Heart right ventricle (tissue), 16 donors: Measurements from ENCODE around the gene MAP3K15. TPM values are rescaled to one million over a fixed set of nuclear protein-coding genes. Genes with fewer than 3 reads are reported as not detected.

ENCODE experiments used
- ATAC-seq, 8 donors: fragments of 200-7000 bp; cut with Tn5 transposase; one replicate each; pipeline ENCODE4 v1.9.1; 2020; ENCODE audit warnings: mild to moderate bottlenecking in 8 of 8, moderate library complexity in 8 of 8, moderate number of reproducible peaks in 1 of 8
- DNase-seq, 2 donors: peaks; one replicate each; pipeline ENCODE4 v3.0.0-alpha.2; 2020
- H3K27ac ChIP-seq, 10 donors: fragments of 200-600 bp; sonication (generic) in 2 of 10; one replicate each; pipeline versions ENCODE4 v1.5.0 to v1.8.0; 2020 to 2022; ENCODE audit warnings: mild to moderate bottlenecking in 3 of 10
- H3K27me3 ChIP-seq, 7 donors: fragments of 200-600 bp; one replicate each; pipeline ENCODE4 v1.8.0; 2021 to 2022; ENCODE audit warnings: mild to moderate bottlenecking in 2 of 7
- H3K36me3 ChIP-seq, 9 donors: fragments of 200-600 bp; sonication (generic) in 1 of 9; one replicate each; pipeline versions ENCODE4 v1.5.0 to v1.8.0; 2020 to 2022; ENCODE audit warnings: mild to moderate bottlenecking in 2 of 9
- H3K4me1 ChIP-seq, 9 donors: fragments of 200-600 bp; sonication (generic) in 1 of 9; one replicate each; pipeline versions ENCODE4 v1.5.0 to v1.8.0; 2020 to 2022; ENCODE audit warnings: mild to moderate bottlenecking in 4 of 9
- H3K4me3 ChIP-seq, 10 donors: fragments of 200-600 bp; sonication (generic) in 2 of 10; one replicate each; pipeline versions ENCODE4 v1.5.0 to v1.8.0; 2020 to 2022; ENCODE audit warnings: mild to moderate bottlenecking in 7 of 10, moderate library complexity in 2 of 10
- H3K9me3 ChIP-seq, 11 donors: fragments of 200-600 bp in 10 of 11; sonication (generic) in 2 of 11; one replicate each; pipeline versions ENCODE4 v1.5.0 to v1.8.0; 2013 to 2022; ENCODE audit warnings: mild to moderate bottlenecking in 2 of 11, control low read depth in 1 of 11, moderate library complexity in 1 of 11
- CTCF ChIP-seq, 9 donors: fragments of 200-600 bp; sonication (generic) in 2 of 9; IDR thresholded peaks; one replicate each; pipeline versions ENCODE4 v1.5.0 to v1.8.0; 2021 to 2022; ENCODE audit warnings: antibody characterized with exemption in 9 of 9, mild to moderate bottlenecking in 5 of 9, moderate library complexity in 1 of 9
- WGBS, 2 donors: extraction: QIAGEN DNeasy Blood & Tissue Kit; methylation state at CpG; one replicate each; pipeline ENCODE4 v1.1.7; 2013; ENCODE audit warnings: inconsistent platforms in 1 of 2; 5-methylcytosine and 5-hydroxymethylcytosine counted together
- intact Hi-C, 10 donors: fragments of 100-400 bp; cut with DNase I; formaldehyde crosslinking; loops; one replicate each; pipeline versions ENCODE4 v1.11.1 to v1.14.2; 2022
- polyA plus RNA-seq, 2 donors: library from polyadenylated mRNA; stranded (reverse); fragments of 200-250 nt; gene quantifications; one replicate each; pipeline ENCODE4 v1.2.3, GENCODE V29; 2013
- total RNA-seq, 10 donors: library from RNA; stranded (reverse); fragmentation: NEBNext Ultra II Directional in 3 of 10; extraction: Animal tissue kit (Norgen Biotek cat#: 25700) in 3 of 10; gene quantifications; one replicate each; pipeline versions ENCODE4 v1.2.1 to v1.2.4, GENCODE V29; 2021 to 2023
- donor health status: Arrhythmogenic right ventricular cardiomyopathy.
- donor health status: ischemic (EF 13 %, LVEDD 7.1; RV severe dilation, severe dysfunction).
- donor health status: healthy with polysubstance abuse.
- donor health status: DM: no; HTN: yes; CAD: no.
- donor health status: DM: no; HTN: no; CAD: no.
- donor health status: ischemic (EF 25% LVEDD 6.9; RV normal size, moderate dysfunction).
- donor health status: ischemic (EF 25% LVEDD 5.7; RV mildly dilated, moderate dysfunction).
- donor health status: healthy.
- donor health status: DM: yes; HTN: yes; CAD: no.
- donor health status: Ischemic cardiomyopathy.
- donor health status: ischemic (EF 35%, LVEDD 5.7; RV mildly dilated, moderate dysfunction).
- donor health status: nonischemic (EF 11% LVEDD 7.7; RV severe dilation, severe dysfunction).
- donor health status: DM: yes; HTN: yes; CAD: no.
- donor health status: PGD.
- donor health status: ischemic (EF 29% LVEDD 5.4; RV normal size, mild dysfunction).
- donor health status: nonischemic (EF 23%, LVEDD 6.1; RV moderate dilation, normal function).

The MAP3K15 gene
- total and polyA plus RNA-seq, 12 donors: 0.13 to 0.23 (median 0.22) TPM; not detected in 9

GRCh38 chrX:19549838-19550237 lies 34.5 kb upstream of the MAP3K15 start:
- intact Hi-C loops: loop anchor here in 1 of 10 donors (10.0 kb wide), 1 partner anchor 335 kb away; the partner anchor contains the start of gene SH3KBP1
- Histone ChIP-seq H3K4me3 (no peak overlapping the region), H3K36me3 (peaks cover 0 to 46% (median 0%) of the 10 kb centered on the region in 9 donors), H3K9me3 (no peaks in the 10 kb centered on the region), H3K27me3 (peaks cover 0 to 9% (median 0%) of the 10 kb centered on the region in 7 donors), H3K27ac (no peak overlapping the region), H3K4me1 (no peaks in the 10 kb centered on the region)
- 94 to 96% methylated on average over 7 of the region's 7 CpGs for WGBS, 2 donors
- no peak for DNase-seq
- no peak for TF ChIP-seq CTCF (IDR thresholded peaks at IDR 0.05)
- ATAC-seq: no peak

DNA sequence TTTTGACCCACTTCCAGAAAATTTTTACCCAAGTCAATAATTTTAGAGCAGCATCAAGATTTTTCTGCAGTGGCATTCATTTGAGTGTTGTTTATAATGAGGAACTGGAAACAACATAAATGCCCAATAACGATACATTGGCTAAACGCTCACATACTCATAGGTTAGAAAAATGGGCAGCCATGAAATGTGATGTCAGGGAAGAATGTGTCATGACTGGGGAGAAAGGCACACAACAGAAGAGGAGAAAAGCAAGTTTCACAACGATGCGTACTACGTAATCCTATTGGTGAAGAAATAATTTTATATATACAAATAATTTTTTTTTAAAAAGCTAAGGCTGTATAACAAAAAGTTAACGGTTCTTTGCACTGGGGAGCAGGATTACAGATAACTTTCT lies 33.6 kb upstream of the MAP3K15 start:
- H3K27ac ChIP-seq: no peak overlapping the region
- intact Hi-C loops: loop anchor here in 1 of 10 donors (10.0 kb wide), 1 partner anchor 336 kb away; the partner anchor contains the start of gene SH3KBP1
- H3K4me1 ChIP-seq: peaks cover 0 to 7% (median 0%) of the 10 kb centered on the region in 9 donors
- TF ChIP-seq CTCF (IDR thresholded peaks at IDR 0.05): no peak
- DNase-seq (no peak), ATAC-seq (no peak)
- no peak overlapping the region for H3K4me3 ChIP-seq
- H3K36me3 ChIP-seq: peaks cover 0 to 46% (median 0%) of the 10 kb centered on the region in 9 donors
- no peaks in the 10 kb centered on the region for H3K9me3 ChIP-seq
- peaks cover 0 to 5% (median 0%) of the 10 kb centered on the region in 7 donors for H3K27me3 ChIP-seq
- WGBS, 2 donors: 94 to 96% methylated on average over 6 of the region's 6 CpGs

- TF ChIP-seq CTCF (IDR thresholded peaks at IDR 0.05): no peak
- H3K27me3 ChIP-seq: peaks cover 0 to 5% (median 0%) of the 10 kb centered on the region in 7 donors
- H3K4me3 ChIP-seq: no peak overlapping the region
- intact Hi-C loops: loop anchor here in 1 of 10 donors (10.0 kb wide), 1 partner anchor 337 kb away; the partner anchor contains the start of gene SH3KBP1
- DNase-seq (no peak), ATAC-seq (no peak)
- no peaks in the 10 kb centered on the region for H3K9me3 ChIP-seq
- no peak overlapping the region for H3K27ac ChIP-seq
- 79 to 85% methylated on average over 2 of the region's 2 CpGs for WGBS, 2 donors
- peaks cover 0 to 46% (median 0%) of the 10 kb centered on the region in 9 donors for H3K36me3 ChIP-seq
- H3K4me1 ChIP-seq: peaks cover 0 to 12% (median 0%) of the 10 kb centered on the region in 9 donors
Measured at GRCh38 chrX:19548279-19548678, 33.0 kb upstream of the MAP3K15 start.

GRCh38 chrX:19545651-19546050 lies 30.3 kb upstream of the MAP3K15 start:
- no peak for DNase-seq

More at GRCh38 chrX:19545651-19546050, 30.3 kb upstream of the MAP3K15 start:
- Histone ChIP-seq H3K27ac (no peak overlapping the region), H3K27me3 (no peaks in the 10 kb centered on the region), H3K9me3 (no peaks in the 10 kb centered on the region), H3K4me1 (peaks cover 0 to 12% (median 0%) of the 10 kb centered on the region in 9 donors), H3K4me3 (no peak overlapping the region), H3K36me3 (peaks cover 0 to 70% (median 0%) of the 10 kb centered on the region in 9 donors)
- ATAC-seq: peak in 4 of 8 donors; percentile 36 to 63 (median 46)
- no peak for TF ChIP-seq CTCF (IDR thresholded peaks at IDR 0.05)
- WGBS, 2 donors: 37 to 68% methylated on average over 9 of the region's 9 CpGs
- intact Hi-C loops: loop anchor here in 2 of 10 donors (2.0 to 10.0 kb wide), 2 partner anchors 339 to 343 kb away; partner anchors contain the start of gene SH3KBP1 (in 1 of the 2)
